ENCODE measurements around the gene ABCF2.

ABCF2 gene

GRCh38 chr7:151215396-151215795 is 11.6 kb downstream of the ABCF2 start:
- no peak for DNase-seq

GRCh38 chr7:151213826-151214225 is 13.2 kb downstream of the ABCF2 start:
- no peak for DNase-seq

- DNase-seq: no peak
Observed at GRCh38 chr7:151212626-151213025, 14.4 kb downstream of the ABCF2 start.

- no peak for DNase-seq
Observed at GRCh38 chr7:151211155-151211772, 15.7 kb downstream of the ABCF2 start.

- no peak for DNase-seq
Observed at GRCh38 chr7:151210087-151210854, 16.7 kb downstream of the ABCF2 start, which contains the start of gene H2BK1. TSS of gene H2BK1 (minus strand) at chr7:151210488. CDS start at chr7:151210318, 170 bp downstream.

GRCh38 chr7:151209588-151209987 is 17.4 kb downstream of the ABCF2 start:
- DNase-seq: no peak

- no peak for DNase-seq
Observed at GRCh38 chr7:151208253-151208862, 18.6 kb downstream of the ABCF2 start.

- DNase-seq: no peak
Observed at GRCh38 chr7:151207804-151208203, 19.2 kb downstream of the ABCF2 start.

GRCh38 chr7:151207315-151207714 is 19.7 kb downstream of the ABCF2 start:
- DNase-seq: no peak

GRCh38 chr7:151206914-151207313 is 20.1 kb downstream of the ABCF2 start:
- no peak for DNase-seq

- no peak for DNase-seq
Observed at GRCh38 chr7:151205730-151206129, 21.3 kb downstream of the ABCF2 start.

GRCh38 chr7:151204383-151205032 is 22.5 kb downstream of the ABCF2 start:
- DNase-seq: no peak

- DNase-seq: no peak
Observed at GRCh38 chr7:151202836-151203235, 24.2 kb downstream of the ABCF2 start.

- no peak for DNase-seq
Observed at GRCh38 chr7:151201751-151202150, 25.3 kb downstream of the ABCF2 start.

- DNase-seq: no peak
Observed at GRCh38 chr7:151201344-151201743, 25.7 kb downstream of the ABCF2 start.

GRCh38 chr7:151198945-151199848 is 27.8 kb downstream of the ABCF2 start:
- peak; percentile 51 for DNase-seq

- no peak for DNase-seq
Observed at GRCh38 chr7:151197932-151198331, 29.1 kb downstream of the ABCF2 start.

- DNase-seq: no peak
Observed at GRCh38 chr7:151195616-151196450, 31.2 kb downstream of the ABCF2 start.

GRCh38 chr7:151194188-151194587 is 32.8 kb downstream of the ABCF2 start:
- no peak for DNase-seq

GRCh38 chr7:151193203-151193978 is 33.6 kb downstream of the ABCF2 start:
- DNase-seq: no peak

Measured in NCI-H1436 treated with DMSO at 0.1 percent for 48 hours (cell line).